GM23248 (cell line): ENCODE measurements around the gene DENND2A. TPM values are rescaled to one million over a fixed set of nuclear protein-coding genes. Genes with fewer than 3 reads are reported as not detected.
"Not testable (repeated sequence)": the region's sequence is repeated elsewhere in the genome, so short reads cannot be mapped to it uniquely, and the experiment has no call there.

Experiments
- DNase-seq: peaks from one replicate; pipeline ENCODE4 v3.0.0-alpha.2; 2015
- H2AFZ ChIP-seq: fragments of 200-600 bp; sonication (generic); 2 replicates; pipeline ENCODE4 v1.6.1; 2016; ENCODE audit warnings: antibody characterized with exemption
- H3F3A ChIP-seq: fragments of 200-600 bp; sonication (generic); 2 replicates; pipeline ENCODE4 v1.6.1; 2016; ENCODE audit warnings: mild to moderate bottlenecking, antibody characterized with exemption, mixed run types; ENCODE audit not compliant: insufficient read depth
- H3K27ac ChIP-seq: fragments of 200-600 bp; sonication (generic); 2 replicates; pipeline ENCODE4 v1.5.1; 2016; ENCODE audit warnings: mild to moderate bottlenecking
- H3K27me3 ChIP-seq: fragments of 200-600 bp; sonication (generic); replicated peaks from 2 replicates; pipeline ENCODE4 v1.6.1; 2016; ENCODE audit warnings: mild to moderate bottlenecking; ENCODE audit not compliant: insufficient read depth
- H3K36me3 ChIP-seq: fragments of 200-600 bp; sonication (generic); 2 replicates; pipeline ENCODE4 v1.6.1; 2016; ENCODE audit warnings: low read depth, mild to moderate bottlenecking
- H3K4me1 ChIP-seq: fragments of 200-600 bp; sonication (generic); 2 replicates; pipeline ENCODE4 v1.6.1; 2016; ENCODE audit warnings: mild to moderate bottlenecking; ENCODE audit not compliant: insufficient read depth
- H3K4me2 ChIP-seq: fragments of 200-600 bp; sonication (generic); one replicate; pipeline ENCODE4 v1.6.1; 2016; ENCODE audit warnings: mild to moderate bottlenecking; ENCODE audit not compliant: unreplicated experiment
- H3K4me3 ChIP-seq: fragments of 200-600 bp; sonication (generic); 2 replicates; pipeline ENCODE4 v1.5.1; 2016; ENCODE audit warnings: mild to moderate bottlenecking
- H3K79me2 ChIP-seq: fragments of 200-600 bp; sonication (generic); 2 replicates; pipeline ENCODE4 v1.6.1; 2016; ENCODE audit warnings: mild to moderate bottlenecking; ENCODE audit not compliant: insufficient read depth
- H3K9ac ChIP-seq: fragments of 200-600 bp; sonication (generic); 2 replicates; pipeline ENCODE4 v1.6.1; 2016; ENCODE audit warnings: mild to moderate bottlenecking
- H3K9me2 ChIP-seq: fragments of 200-600 bp; sonication (generic); 2 replicates; pipeline ENCODE4 v1.6.1; 2016; ENCODE audit warnings: mixed run types, mild to moderate bottlenecking, moderate library complexity; ENCODE audit not compliant: insufficient read depth
- H3K9me3 ChIP-seq: fragments of 200-600 bp; sonication (generic); one replicate; pipeline ENCODE4 v1.6.1; 2017; ENCODE audit warnings: low read depth
- H4K20me1 ChIP-seq: fragments of 200-600 bp; sonication (generic); 2 replicates; pipeline ENCODE4 v1.6.0; 2016; ENCODE audit not compliant: insufficient read depth
- EZH2 ChIP-seq: fragments of 200-600 bp; sonication (generic); IDR thresholded peaks from 2 replicates; pipeline ENCODE4 v1.6.1; 2018; ENCODE audit warnings: antibody characterized with exemption, mild to moderate bottlenecking; ENCODE audit not compliant: insufficient read depth, poor library complexity, severe bottlenecking
- EZH2phosphoT487 ChIP-seq: fragments of 200-600 bp; sonication (generic); IDR thresholded peaks from 2 replicates; pipeline ENCODE4 v1.6.1; 2018; ENCODE audit warnings: antibody characterized with exemption, moderate library complexity, mild to moderate bottlenecking, low read depth; ENCODE audit not compliant: insufficient read depth
- WGBS, 2 experiments: methylation state at CpG; one replicate each; pipeline ENCODE4 v1.1.6; 2015 to 2017; ENCODE audit warnings: low lambda C conversion rate in 2 of 2, low coverage in 1 of 2; ENCODE audit errors: missing lambda C conversion rate in 2 of 2; 5-methylcytosine and 5-hydroxymethylcytosine counted together
- in situ Hi-C: fragments of 300-500 bp; cut with MboI; formaldehyde crosslinking; loops from 2 replicates; pipeline ENCODE4 v1.15.0; 2020
- polyA plus RNA-seq: library from polyadenylated mRNA; unstranded; fragments of >200 nt; fragmentation: Nextera tagmentation; extraction: Ambion mirVana; gene quantifications from 2 replicates; pipeline ENCODE4 v1.2.1, GENCODE V29; 2016
- total RNA-seq: library from RNA; depleted of rRNA; stranded (reverse); fragments of >200 nt; shearing (Covaris generic); gene quantifications from 2 replicates; pipeline ENCODE4 v1.2.3, GENCODE V29; 2014

DENND2A gene
- total and polyA plus RNA-seq, 2 experiments from 2014 or later: 0.78 to 2.2 TPM

GRCh38 chr7:140631602-140632001 is 9.0 kb downstream of the DENND2A start:
- H3K9ac ChIP-seq: peak overlapping the region; percentile 21; the same call in 1 of the 2 replicates
- H3K9me2 ChIP-seq: no peaks in the 10 kb centered on the region
- H3K4me1 ChIP-seq: peaks cover 9% of the 10 kb centered on the region
- peak overlapping the region; percentile 35 for H3K4me2 ChIP-seq
- in situ Hi-C loops: loop anchor here (10.0 kb wide), 1 partner anchor 107 kb away; no protein-coding TSS in a partner anchor
- 10 to 12% methylated on average over 7 of the region's 7 CpGs for WGBS, 2 experiments
- no peaks in the 10 kb centered on the region for H3K9me3 ChIP-seq
- peak; percentile 54 for DNase-seq
- TF ChIP-seq EZH2 (no peak), EZH2phosphoT487 (no peak)
- no peaks in the 10 kb centered on the region for H3F3A ChIP-seq
- H3K36me3 ChIP-seq: no peaks in the 10 kb centered on the region
- H3K4me3 ChIP-seq: no peak overlapping the region
- no peaks in the 10 kb centered on the region for H4K20me1 ChIP-seq
- no peak overlapping the region for H3K27ac ChIP-seq
- no peaks in the 10 kb centered on the region for H3K79me2 ChIP-seq
- no peaks in the 10 kb centered on the region for H3K27me3 ChIP-seq
- H2AFZ ChIP-seq: peak overlapping the region; percentile 41; the same call in 1 of the 2 replicates

GRCh38 chr7:140631021-140631420 is 9.6 kb downstream of the DENND2A start:
- in situ Hi-C loops: loop anchor here (10.0 kb wide), 1 partner anchor 106 kb away; no protein-coding TSS in a partner anchor
- no peak for DNase-seq
- Histone ChIP-seq H3K4me1 (peaks cover 15% of the 10 kb centered on the region), H3K4me3 (no peak overlapping the region), H3K27me3 (no peaks in the 10 kb centered on the region), H3K9me3 (no peaks in the 10 kb centered on the region), H4K20me1 (no peaks in the 10 kb centered on the region), H3K36me3 (no peaks in the 10 kb centered on the region), H3K9ac (no peak overlapping the region), H3K79me2 (no peaks in the 10 kb centered on the region), H3K4me2 (no peak overlapping the region), H3F3A (peaks cover 2% of the 10 kb centered on the region), H3K9me2 (no peaks in the 10 kb centered on the region), H3K27ac (no peak overlapping the region), H2AFZ (no peak overlapping the region)
- 41 to 42% methylated on average over 6 of the region's 6 CpGs for WGBS, 2 experiments
- no peak for TF ChIP-seq EZH2
- no peak for TF ChIP-seq EZH2phosphoT487

- no peaks in the 10 kb centered on the region for H4K20me1 ChIP-seq
- WGBS, 2 experiments: 36 to 37% methylated on average over 17 of the region's 17 CpGs
- H3K4me3 ChIP-seq: 0 out of 2 replicates have a peak overlapping the region, but pooled peaks have one; percentile 6
- peak overlapping the region; percentile 7; the same call in 1 of the 2 replicates for H3K9ac ChIP-seq
- TF ChIP-seq EZH2phosphoT487 (no peak), EZH2 (no peak)
- H3K79me2 ChIP-seq: no peaks in the 10 kb centered on the region
- H3K4me1 ChIP-seq: peaks cover 26% of the 10 kb centered on the region
- peak overlapping the region; percentile 52 for H2AFZ ChIP-seq
- H3K9me2 ChIP-seq: no peaks in the 10 kb centered on the region
- peak overlapping the region; percentile 62 for H3K27ac ChIP-seq
- no peaks in the 10 kb centered on the region for H3K36me3 ChIP-seq
- DNase-seq: peak; percentile 88
- H3K9me3 ChIP-seq: no peaks in the 10 kb centered on the region
- peaks cover 20% of the 10 kb centered on the region for H3F3A ChIP-seq
- H3K27me3 ChIP-seq: no peaks in the 10 kb centered on the region
- in situ Hi-C loops: no loop called here
- peak overlapping the region; percentile 39 for H3K4me2 ChIP-seq
These were observed 14.4 kb downstream of the DENND2A start for GRCh38 chr7:140625908-140626868.

GRCh38 chr7:140625192-140625558 is 15.4 kb downstream of the DENND2A start:
- H3K9me3 ChIP-seq, H3K36me3 ChIP-seq, DNase-seq, H4K20me1 ChIP-seq, H3K27ac ChIP-seq, H3K4me2 ChIP-seq, H3K79me2 ChIP-seq, H3K4me3 ChIP-seq, H3K9me2 ChIP-seq, H3K27me3 ChIP-seq, H3K9ac ChIP-seq, in situ Hi-C loops, H2AFZ ChIP-seq: not testable (repeated sequence)
- 87% methylated on average over 10 of the region's 10 CpGs for WGBS, 2 experiments
- Histone ChIP-seq H3K4me1 (peaks cover 29% of the 10 kb centered on the region), H3F3A (peaks cover 27% of the 10 kb centered on the region)
